ENCODE measurements around the gene FAM117A.

- TF ChIP-seq EZH2 (IDR thresholded peaks at IDR 0.05) (no peak), POLR2AphosphoS5 (IDR thresholded peaks at IDR 0.05; ENCODE audit: borderline replicate concordance, low read depth, low read length) (no peak), FOXP2 (optimal IDR thresholded peaks at IDR 0.05; ENCODE audit: control extremely low read depth, extremely low read length, insufficient read depth) (no peak)
Observed at GRCh38 chr17:49760296-49760695, 3.6 kb downstream of the FAM117A start.

Measured in SK-N-MC (cell line).